ENCODE data around the gene ARHGAP33. TPM values are rescaled to one million over a fixed set of nuclear protein-coding genes. Genes with fewer than 3 reads are reported as not detected.

The ARHGAP33 gene
- total and polyA plus RNA-seq, 2 donors (not counting 3 experiments of a cell fraction or from before 2014, with no cell fraction given), result 11.0 to 18.4 TPM

DNA sequence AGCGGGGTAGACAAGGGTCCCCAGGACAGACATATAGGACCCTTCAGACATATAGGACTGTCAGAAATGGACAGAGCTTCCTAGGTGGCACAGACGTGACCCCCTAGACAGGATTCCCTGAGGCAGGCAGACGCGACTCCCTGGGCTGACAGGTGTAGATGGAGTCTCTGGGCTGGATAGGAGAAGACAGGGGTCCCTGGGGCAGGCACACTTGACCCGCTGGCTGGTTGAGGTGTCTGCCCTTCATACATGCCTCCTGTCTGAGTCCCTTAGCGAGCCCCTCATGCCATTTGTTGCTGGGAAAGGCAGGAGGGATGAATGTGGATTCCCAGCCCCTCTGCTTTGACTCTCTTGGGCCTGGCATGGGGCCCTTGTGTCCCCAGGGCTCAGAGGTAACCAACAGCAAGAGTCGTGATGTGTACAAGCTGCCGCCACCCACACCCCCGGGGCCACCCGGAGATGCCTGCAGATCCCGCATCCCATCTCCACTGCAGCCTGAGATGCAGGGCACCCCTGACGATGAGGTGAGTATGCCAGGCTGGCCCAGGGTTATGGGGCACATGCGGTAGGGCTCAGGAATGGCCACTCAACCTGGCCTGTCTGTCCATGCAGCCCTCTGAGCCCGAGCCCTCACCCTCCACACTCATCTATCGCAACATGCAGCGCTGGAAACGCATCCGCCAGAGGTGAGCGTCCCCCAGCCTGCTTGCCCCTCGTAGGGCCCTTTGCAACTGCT is 21.6 kb upstream of the ARHGAP33 start:
- no peaks in the 10 kb centered on the region for H4K20me1 ChIP-seq (replicated peaks; ENCODE audit: control insufficient read depth, extremely low read depth, insufficient read depth, low read length)
- no peaks in the 10 kb centered on the region for H3K9me3 ChIP-seq (replicated peaks; ENCODE audit: control insufficient read depth, insufficient read depth, low read length)
- ChIA-PET CTCF (no interaction called here), POLR2A (no interaction called here)
- no peak for FAIRE-seq
- no peak overlapping the region for H3K4me2 ChIP-seq (ENCODE audit: insufficient read depth, low read length)
- dilution Hi-C loops (cut with MboI; ENCODE audit: extremely low pct_ligation_motif_present, low sequenced_read_pairs), result no loop called here
- H3K9ac ChIP-seq (replicated peaks; ENCODE audit: extremely low read depth, insufficient read depth, low read length), result no peak overlapping the region
- H2AFZ ChIP-seq (ENCODE audit: low read depth, low read length), result no peak overlapping the region
- peaks cover 0 to 13% of the 10 kb centered on the region in 2 experiments for H3K36me3 ChIP-seq (ENCODE audit: control insufficient read depth in 2 of 2, extremely low read depth in 1 of 2, insufficient read depth in 2 of 2, low read length in 2 of 2)
- intact Hi-C loops (cut with micrococcal nuclease), result no loop called here
- TF ChIP-seq FOS (IDR thresholded peaks at IDR 0.05; ENCODE audit: borderline replicate concordance, insufficient read depth, low read length), result no peak
- TF ChIP-seq POLR2AphosphoS5 (IDR thresholded peaks at IDR 0.05; ENCODE audit: insufficient read depth, low read depth, low read length), result no peak
- no peak for TF ChIP-seq MAX (IDR thresholded peaks at IDR 0.05; ENCODE audit: insufficient read depth, insufficient read length)
- no peaks in the 10 kb centered on the region for H3K27me3 ChIP-seq (ENCODE audit: control insufficient read depth in 2 of 2, insufficient read depth in 2 of 2, low read length in 2 of 2)
- no peaks in the 10 kb centered on the region for H3K9me1 ChIP-seq (replicated peaks; ENCODE audit: control insufficient read depth, extremely low read depth, insufficient read depth, low read length)
- peaks cover 23% of the 10 kb centered on the region for H3K4me1 ChIP-seq (ENCODE audit: control insufficient read depth, extremely low read depth, insufficient read depth, low read length)
- H3K4me3 ChIP-seq (replicated peaks in 1 of 3; ENCODE audit: insufficient read depth in 1 of 3, low read depth in 1 of 3, low read length in 3 of 3), result no peak overlapping the region
- no peak overlapping the region for H3K27ac ChIP-seq (ENCODE audit: insufficient read depth, low read depth, low read length)
- DNase-seq (ENCODE audit: low read depth, low spot score), result no peak
- H3K79me2 ChIP-seq (ENCODE audit: control insufficient read depth, insufficient read depth, low read length), result peaks cover 13% of the 10 kb centered on the region
- no TSS peak for BruUV-seq (replicated peaks)

- FAIRE-seq, result no peak
- TF ChIP-seq POLR2A (IDR thresholded peaks at IDR 0.05; ENCODE audit: low read depth, low read length) (no peak), GATA2 (IDR thresholded peaks at IDR 0.05; ENCODE audit: insufficient read depth, insufficient read length, low read depth, low read length) (no peak), EZH2 (IDR thresholded peaks at IDR 0.05; ENCODE audit: borderline replicate concordance, low read depth, low read length, severe bottlenecking) (no peak), POLR2AphosphoS5 (IDR thresholded peaks at IDR 0.05; ENCODE audit: insufficient read depth, low read depth, low read length) (no peak)
- dilution Hi-C loops (cut with MboI; ENCODE audit: extremely low pct_ligation_motif_present, low sequenced_read_pairs) (no loop called here), intact Hi-C loops (cut with micrococcal nuclease) (loop anchor here (5.0 kb wide), 1 partner anchor 107 kb away; the partner anchor contains the start of gene COX6B1)
- peaks cover 22% of the 10 kb centered on the region for H3K4me1 ChIP-seq (ENCODE audit: control insufficient read depth, extremely low read depth, insufficient read depth, low read length)
- H3K27ac ChIP-seq (ENCODE audit: insufficient read depth, low read depth, low read length), result no peak overlapping the region
- H2AFZ ChIP-seq (ENCODE audit: low read depth, low read length), result no peak overlapping the region
- POLR2A ChIA-PET, result no interaction called here
- peaks cover 16% of the 10 kb centered on the region for H3K79me2 ChIP-seq (ENCODE audit: control insufficient read depth, insufficient read depth, low read length)
- H3K9me3 ChIP-seq (replicated peaks; ENCODE audit: control insufficient read depth, insufficient read depth, low read length), result no peaks in the 10 kb centered on the region
- CTCF ChIA-PET, result no interaction called here
- H3K9me1 ChIP-seq (replicated peaks; ENCODE audit: control insufficient read depth, extremely low read depth, insufficient read depth, low read length), result no peaks in the 10 kb centered on the region
- TSS peak; percentile 29 for BruUV-seq (replicated peaks)
- no peak for DNase-seq (ENCODE audit: low read depth, low spot score)
- peaks cover 0 to 13% of the 10 kb centered on the region in 2 experiments for H3K36me3 ChIP-seq (ENCODE audit: control insufficient read depth in 2 of 2, extremely low read depth in 1 of 2, insufficient read depth in 2 of 2, low read length in 2 of 2)
- H3K9ac ChIP-seq (replicated peaks; ENCODE audit: extremely low read depth, insufficient read depth, low read length), result no peak overlapping the region
- no peaks in the 10 kb centered on the region for H4K20me1 ChIP-seq (replicated peaks; ENCODE audit: control insufficient read depth, extremely low read depth, insufficient read depth, low read length)
- H3K4me3 ChIP-seq (replicated peaks in 1 of 3; ENCODE audit: insufficient read depth in 1 of 3, low read depth in 1 of 3, low read length in 3 of 3), result no peak overlapping the region
- no peak overlapping the region for H3K4me2 ChIP-seq (ENCODE audit: insufficient read depth, low read length)
- no peaks in the 10 kb centered on the region for H3K27me3 ChIP-seq (ENCODE audit: control insufficient read depth in 2 of 2, insufficient read depth in 2 of 2, low read length in 2 of 2)
Measured at GRCh38 chr19:35754370-35755130, 20.8 kb upstream of the ARHGAP33 start.

All from endothelial cell of umbilical vein (primary cell).